A549 (cell line): ENCODE data around the gene PIGN.

ENCODE experiments used
- CTCF ChIP-seq: fragments of >200 bp; sonication (Bioruptor Twin); formaldehyde crosslinking; IDR thresholded peaks from 3 replicates; pipeline ENCODE4 v1.5.1; 2016
- EHMT2 ChIP-seq: fragments of 200-600 bp; sonication (generic); IDR thresholded peaks from 2 replicates; pipeline ENCODE4 v1.6.1; 2016; ENCODE audit warnings: antibody characterized with exemption, low read depth, mild to moderate bottlenecking, moderate library complexity
- SMC3 ChIP-seq: fragments of >200 bp; sonication (Bioruptor Twin); formaldehyde crosslinking; IDR thresholded peaks from 3 replicates; pipeline ENCODE4 v1.6.1; 2018; ENCODE audit warnings: inconsistent platforms

GRCh38 chr18:62182220-62182619, 4.6 kb downstream of the PIGN start:
- TF ChIP-seq SMC3 (no peak), EHMT2 (no peak), CTCF (no peak)
